Thyroid gland (tissue), 4 donors: Measurements from ENCODE around the gene GDPD5. TPM values are rescaled to one million over a fixed set of nuclear protein-coding genes. Genes with fewer than 3 reads are reported as not detected.

Experiments used
- DNase-seq, 2 donors: peaks; one replicate each; pipeline ENCODE4 v3.0.0-alpha.2; 2019
- H3K27ac ChIP-seq, 3 donors: fragments of 200-600 bp; sonication (generic); 1 replicate in 2 of 3; 2 replicates in 1 of 3; pipeline ENCODE4 v1.5.1; 2016 to 2019; ENCODE audit warnings: mild to moderate bottlenecking in 1 of 3, moderate library complexity in 1 of 3
- H3K27me3 ChIP-seq: fragments of 200-600 bp; sonication (generic); one replicate; pipeline ENCODE4 v1.5.1; 2019
- H3K36me3 ChIP-seq, 2 donors: fragments of 200-600 bp; sonication (generic); one replicate each; pipeline ENCODE4 v1.5.1; 2016 to 2019
- H3K4me1 ChIP-seq, 2 donors: fragments of 200-600 bp; sonication (generic); one replicate each; pipeline ENCODE4 v1.5.1; 2017 to 2019
- H3K4me3 ChIP-seq, 3 donors: fragments of 200-600 bp; sonication (generic); replicated peaks in 1 of 3; 1 replicate in 2 of 3; 2 replicates in 1 of 3; pipeline ENCODE4 v1.5.1; 2016; ENCODE audit warnings: mild to moderate bottlenecking in 1 of 3
- H3K9me3 ChIP-seq: fragments of 200-600 bp; sonication (generic); one replicate; pipeline ENCODE4 v1.5.1; 2017
- POLR2A ChIP-seq, 2 donors: fragments of 450-650 bp; IDR thresholded peaks; one replicate each; pipeline ENCODE4 v1.6.1; 2017; ENCODE audit warnings: antibody characterized with exemption in 2 of 2, mild to moderate bottlenecking in 2 of 2, moderate library complexity in 1 of 2
- WGBS, 2 donors: methylation state at CpG; one replicate each; pipeline ENCODE4 v1.1.5; 2017; 5-methylcytosine and 5-hydroxymethylcytosine counted together
- intact Hi-C: fragments of 100-400 bp; cut with DNase I; formaldehyde crosslinking; loops from one replicate; pipeline ENCODE4 v1.15.1; 2023
- total RNA-seq, 4 donors: library from RNA; depleted of rRNA; stranded (reverse); fragments of >200 nt; gene quantifications; one replicate each; pipeline ENCODE4 v1.2.3, GENCODE V29; 2016
- TF ChIP-seq, protein P1 (sequence below), 6 experiments: fragments of 200-600 bp in 3 of 6; fragments of 450-650 bp in 3 of 6; sonication (generic) in 3 of 6; IDR thresholded peaks; one replicate each; pipeline ENCODE4 v1.5.1; 2016 to 2019; ENCODE audit warnings: antibody characterized with exemption in 6 of 6, mild to moderate bottlenecking in 2 of 6, inconsistent platforms in 1 of 6, moderate library complexity in 1 of 6

GDPD5 gene
- total RNA-seq, 4 donors from 2014 or later, result 5.6 to 6.4 (median 6.1) TPM

DNA sequence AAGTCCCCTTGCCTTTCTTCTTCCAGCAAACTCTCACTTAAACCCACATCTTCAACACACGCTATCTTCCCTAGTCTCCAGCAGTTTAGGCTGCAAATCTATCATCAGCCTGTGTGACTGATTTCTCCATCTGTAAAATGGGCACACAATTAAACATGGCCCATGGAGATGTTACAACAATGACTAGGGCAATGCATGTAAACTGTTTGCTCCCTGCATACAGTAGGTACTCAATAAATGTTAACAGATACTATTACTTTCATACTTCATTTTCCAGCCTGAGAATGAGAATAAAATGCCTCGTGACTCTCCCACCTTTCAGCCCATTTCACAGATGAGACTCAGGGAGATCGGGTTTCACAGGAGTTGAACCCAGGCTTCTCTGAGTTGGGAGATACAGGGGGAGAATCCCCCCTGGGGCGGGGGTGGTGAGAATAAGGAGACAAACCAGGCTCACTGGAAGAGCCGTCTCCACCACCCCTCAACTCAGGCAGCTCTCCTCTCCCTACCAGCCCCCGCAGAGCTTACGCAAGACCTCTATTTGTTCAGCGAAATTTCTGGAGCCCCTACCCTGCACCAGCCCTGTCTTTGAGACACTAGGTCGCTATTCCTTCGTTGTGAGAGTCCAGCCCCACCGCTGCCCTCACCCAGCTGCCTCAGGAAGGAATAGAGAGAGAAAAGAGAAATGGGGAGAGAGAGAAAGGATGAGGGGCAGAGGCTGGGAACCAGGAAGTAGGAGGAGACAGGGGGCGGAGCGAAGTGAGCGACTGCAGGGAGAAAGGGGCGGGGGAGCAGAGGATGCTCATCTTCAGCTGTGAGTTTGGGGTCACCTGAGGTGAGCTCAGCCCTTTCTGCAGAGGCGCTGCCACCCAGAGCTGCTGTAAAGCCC is 50.6 kb downstream of the GDPD5 start:
- intact Hi-C loops, result no loop called here

DNA sequence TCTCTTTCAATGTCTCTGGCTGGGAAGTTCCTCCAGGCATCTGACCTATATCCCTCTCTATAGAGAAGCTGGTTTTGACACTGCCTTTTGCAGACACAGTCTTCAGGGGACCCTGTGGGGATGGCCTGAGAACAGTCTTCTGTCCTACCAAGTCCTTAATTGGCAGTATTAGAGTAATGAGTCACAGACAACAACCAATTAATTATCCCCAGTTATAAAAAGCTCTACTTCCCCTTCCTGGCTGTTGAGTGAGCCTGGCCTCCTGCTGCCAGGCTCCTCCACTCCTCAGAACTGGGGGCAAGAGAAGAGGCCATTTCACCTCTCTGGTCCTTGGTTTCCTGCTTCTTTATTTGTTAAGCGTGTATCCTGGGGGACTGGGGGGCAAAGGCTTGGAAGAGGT is 51.5 kb downstream of the GDPD5 start:
- TF ChIP-seq POLR2A (IDR thresholded peaks at IDR 0.05), result no peak
- TF ChIP-seq, protein P1, sequence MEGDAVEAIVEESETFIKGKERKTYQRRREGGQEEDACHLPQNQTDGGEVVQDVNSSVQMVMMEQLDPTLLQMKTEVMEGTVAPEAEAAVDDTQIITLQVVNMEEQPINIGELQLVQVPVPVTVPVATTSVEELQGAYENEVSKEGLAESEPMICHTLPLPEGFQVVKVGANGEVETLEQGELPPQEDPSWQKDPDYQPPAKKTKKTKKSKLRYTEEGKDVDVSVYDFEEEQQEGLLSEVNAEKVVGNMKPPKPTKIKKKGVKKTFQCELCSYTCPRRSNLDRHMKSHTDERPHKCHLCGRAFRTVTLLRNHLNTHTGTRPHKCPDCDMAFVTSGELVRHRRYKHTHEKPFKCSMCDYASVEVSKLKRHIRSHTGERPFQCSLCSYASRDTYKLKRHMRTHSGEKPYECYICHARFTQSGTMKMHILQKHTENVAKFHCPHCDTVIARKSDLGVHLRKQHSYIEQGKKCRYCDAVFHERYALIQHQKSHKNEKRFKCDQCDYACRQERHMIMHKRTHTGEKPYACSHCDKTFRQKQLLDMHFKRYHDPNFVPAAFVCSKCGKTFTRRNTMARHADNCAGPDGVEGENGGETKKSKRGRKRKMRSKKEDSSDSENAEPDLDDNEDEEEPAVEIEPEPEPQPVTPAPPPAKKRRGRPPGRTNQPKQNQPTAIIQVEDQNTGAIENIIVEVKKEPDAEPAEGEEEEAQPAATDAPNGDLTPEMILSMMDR (IDR thresholded peaks at IDR 0.05), result no peak
- Histone ChIP-seq H3K27ac (no peak overlapping the region), H3K4me1 (peaks cover 24 to 36% of the 10 kb centered on the region in 2 donors), H3K27me3 (no peaks in the 10 kb centered on the region), H3K36me3 (no peaks in the 10 kb centered on the region), H3K4me3 (no peak overlapping the region), H3K9me3 (no peaks in the 10 kb centered on the region)
- 79 to 85% methylated on average over 1 of the region's 1 CpG for WGBS, 2 donors
- intact Hi-C loops, result no loop called here
- no peak for DNase-seq

More for the DNA sequence above, 50.6 kb downstream of the GDPD5 start:
- 50 to 55% methylated on average over 16 of the region's 16 CpGs for WGBS, 2 donors
- no peak overlapping the region for H3K4me3 ChIP-seq
- peaks cover 24 to 36% of the 10 kb centered on the region in 2 donors for H3K4me1 ChIP-seq
- peak overlapping the region; percentile 20 to 60 (median 55) for H3K27ac ChIP-seq
- H3K27me3 ChIP-seq, result no peaks in the 10 kb centered on the region
- DNase-seq, result peak; percentile 32 to 35
- no peak for TF ChIP-seq POLR2A (IDR thresholded peaks at IDR 0.05)
- TF ChIP-seq, protein P1 (IDR thresholded peaks at IDR 0.05), result no peak
- no peaks in the 10 kb centered on the region for H3K36me3 ChIP-seq
- H3K9me3 ChIP-seq, result no peaks in the 10 kb centered on the region

DNA sequence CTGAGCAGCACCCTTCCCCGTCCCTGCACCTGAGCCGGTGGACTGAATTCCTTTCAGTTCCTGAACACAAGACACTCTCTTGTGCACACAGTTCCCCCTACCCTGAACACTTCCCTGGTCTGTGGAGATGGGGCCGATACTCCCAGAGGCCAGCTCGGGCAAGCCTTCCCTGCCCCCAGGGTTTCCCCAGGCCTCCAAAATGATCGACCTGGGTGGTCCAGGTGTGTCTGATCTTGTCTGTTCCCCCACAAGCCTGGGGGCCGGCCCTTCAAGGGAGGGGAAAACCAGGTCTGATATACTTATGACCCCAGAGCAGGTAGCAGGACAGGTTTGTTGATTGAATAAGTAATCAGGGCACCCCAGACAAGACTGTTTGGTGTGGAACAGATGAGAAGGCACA is 52.1 kb downstream of the GDPD5 start:
- WGBS, 2 donors, result 63 to 82% methylated on average over 6 of the region's 6 CpGs
- H3K27me3 ChIP-seq, result no peaks in the 10 kb centered on the region
- intact Hi-C loops, result no loop called here
- TF ChIP-seq, protein P1 (IDR thresholded peaks at IDR 0.05), result no peak
- TF ChIP-seq POLR2A (IDR thresholded peaks at IDR 0.05), result no peak
- no peaks in the 10 kb centered on the region for H3K9me3 ChIP-seq
- no peak overlapping the region for H3K4me3 ChIP-seq
- no peak overlapping the region for H3K27ac ChIP-seq
- H3K4me1 ChIP-seq, result peaks cover 24 to 36% of the 10 kb centered on the region in 2 donors
- DNase-seq, result no peak
- H3K36me3 ChIP-seq, result no peaks in the 10 kb centered on the region

DNA sequence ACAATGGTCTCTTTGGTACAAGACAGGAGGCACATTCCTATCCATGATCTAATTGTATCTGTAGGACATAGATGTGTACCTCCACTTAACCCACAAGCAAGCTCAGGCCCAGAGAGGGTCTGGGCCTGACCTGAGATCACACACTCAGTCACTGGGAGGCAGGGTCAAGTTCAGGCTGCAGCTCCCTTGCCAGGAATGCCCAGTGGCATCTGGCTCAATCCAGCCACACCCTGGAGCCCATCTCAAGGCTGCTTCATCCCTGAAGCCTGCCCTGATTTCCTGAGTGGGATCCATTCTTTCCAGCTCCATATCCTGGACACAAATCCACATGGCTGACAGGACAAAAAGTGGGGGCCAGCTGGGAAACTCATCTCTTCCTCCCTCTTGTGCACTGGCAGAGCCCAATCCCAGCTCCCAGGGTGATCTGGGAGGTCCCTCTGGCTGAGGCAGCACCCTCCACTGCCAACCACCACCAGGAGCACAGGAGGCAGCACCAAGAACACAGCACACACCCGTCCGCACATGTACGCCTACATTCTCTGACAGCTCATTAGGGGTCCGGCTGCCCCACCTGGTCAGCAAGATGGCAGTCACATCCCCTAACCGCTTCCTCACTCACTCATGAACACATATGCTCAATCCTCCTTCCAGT is 53.5 kb downstream of the GDPD5 start:
- H3K9me3 ChIP-seq, result no peaks in the 10 kb centered on the region
- no peaks in the 10 kb centered on the region for H3K27me3 ChIP-seq
- WGBS, 2 donors, result 89 to 98% methylated on average over 5 of the region's 5 CpGs
- H3K36me3 ChIP-seq, result no peaks in the 10 kb centered on the region
- no peak for DNase-seq
- no peak overlapping the region for H3K4me3 ChIP-seq
- no peak overlapping the region for H3K27ac ChIP-seq
- H3K4me1 ChIP-seq, result peaks cover 24 to 41% of the 10 kb centered on the region in 2 donors
- TF ChIP-seq, protein P1 (IDR thresholded peaks at IDR 0.05), result no peak
- no peak for TF ChIP-seq POLR2A (IDR thresholded peaks at IDR 0.05)
- intact Hi-C loops, result no loop called here
